NCI-H510A (cell line): ENCODE measurements around the gene ANKRD10.
"Not testable (repeated sequence)": the region's sequence is repeated elsewhere in the genome, so short reads cannot be mapped to it uniquely, and the experiment has no call there.

Source experiments
- DNase-seq: peaks from one replicate; lab custom pipeline; 2025; lab: John Stamatoyannopoulos, UW

The ANKRD10 gene

DNA sequence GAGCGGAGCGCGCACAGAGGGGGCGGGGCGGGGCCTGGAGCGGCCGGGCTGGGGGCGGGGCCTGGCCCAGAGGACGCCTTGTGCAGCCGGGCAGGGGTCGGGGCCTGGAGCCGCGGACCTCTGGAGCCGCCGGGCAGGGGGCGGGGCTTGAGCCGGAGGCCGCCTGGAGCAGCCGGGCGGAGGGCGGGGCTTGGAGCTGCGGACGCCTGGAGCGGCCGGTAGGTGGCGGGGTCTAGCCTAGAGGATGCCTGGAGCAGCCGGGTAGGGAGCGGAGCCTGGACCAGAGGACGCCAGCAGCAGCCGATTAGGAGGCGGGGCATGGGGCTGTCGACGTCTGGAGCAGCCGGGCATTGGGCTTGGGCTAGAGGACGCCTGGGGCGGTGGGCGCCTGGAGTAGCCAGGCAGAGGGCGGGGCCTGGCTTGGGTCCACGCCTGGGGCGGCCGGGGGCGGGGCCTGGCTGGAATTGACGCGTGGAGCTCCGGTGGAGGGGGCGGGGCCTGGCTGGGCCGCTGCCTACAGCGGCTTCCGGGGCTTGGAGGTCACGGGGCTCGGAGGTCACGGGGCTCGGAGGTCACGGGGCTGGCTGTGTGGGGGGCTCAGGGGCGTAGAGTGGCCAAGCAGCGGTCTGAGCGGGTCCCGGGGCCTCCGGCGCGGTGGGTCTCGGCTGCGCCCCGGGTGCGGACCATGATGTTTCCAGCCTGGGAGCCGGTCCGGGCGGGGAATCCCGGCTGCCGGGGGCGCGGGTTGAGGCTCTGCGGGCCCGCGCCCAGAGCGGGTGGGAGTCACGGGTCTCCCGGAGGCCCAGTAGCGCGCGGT lies at the start of gene ANKRD10:
Gene ANKRD10, minus strand, starts transcription at position 13 of the 817 bp plus-strand sequence. CDS start 135 bp downstream, outside the sequence.
- DNase-seq, result peak; percentile 97

DNA sequence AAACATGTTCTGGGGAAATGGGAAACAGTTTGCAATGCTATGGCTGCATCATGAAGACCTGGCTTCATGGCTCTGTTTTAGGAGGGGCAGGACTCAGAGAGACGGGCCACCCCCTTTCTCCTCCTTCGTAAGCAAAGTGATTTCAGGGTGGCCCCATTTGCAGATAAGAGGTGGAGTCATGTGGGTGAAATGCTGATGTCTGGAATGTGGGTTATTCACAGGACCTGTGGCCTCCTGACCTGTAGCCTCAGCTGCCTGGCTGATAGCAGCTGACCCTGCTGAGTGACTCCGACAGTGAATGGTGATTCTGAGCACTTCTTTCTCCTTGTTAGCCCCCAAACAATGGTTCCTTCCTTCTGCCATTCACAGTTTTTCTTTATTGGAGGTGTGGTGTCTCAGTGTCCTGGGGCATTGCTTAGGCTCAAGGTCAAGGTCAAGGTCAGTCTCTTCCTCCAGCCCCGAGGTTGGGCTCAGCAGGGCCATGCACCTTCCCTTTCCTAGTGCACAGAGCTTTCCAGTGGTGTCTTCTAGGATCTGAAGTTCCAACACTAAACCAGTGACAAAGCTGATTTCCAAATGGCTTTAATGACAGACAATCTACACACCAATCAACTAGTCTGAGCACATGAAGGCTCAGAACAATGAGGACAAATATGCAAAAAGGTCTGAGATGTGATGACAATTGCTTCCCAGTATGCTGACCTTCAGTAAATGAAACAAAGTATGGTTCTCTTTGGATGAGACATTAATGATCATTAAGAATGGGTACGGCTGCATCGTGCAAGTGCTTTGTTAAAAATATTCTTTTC lies 49.6 kb upstream of the ANKRD10 start:
- no peak for DNase-seq

DNA sequence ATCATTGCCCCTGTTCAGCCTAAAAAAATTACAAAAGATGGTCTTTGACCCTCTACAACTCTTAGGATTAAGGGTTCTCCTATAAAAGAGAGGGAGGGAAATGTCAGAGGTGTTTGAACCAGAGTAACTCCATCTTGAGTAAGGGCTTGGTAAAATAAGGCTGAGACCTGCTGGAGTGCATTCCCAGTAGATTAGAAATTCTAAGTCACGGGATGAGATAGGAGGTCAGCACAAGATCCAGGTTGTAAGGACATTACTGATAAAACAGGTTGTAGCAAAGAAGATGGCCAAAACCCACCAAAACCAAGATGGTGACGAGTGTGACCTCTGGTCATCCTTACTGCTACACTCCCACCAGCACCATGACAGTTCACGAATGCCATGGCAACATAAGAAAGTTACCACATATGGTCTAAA lies 48.7 kb upstream of the ANKRD10 start:
- DNase-seq, result no peak

GRCh38 chr13:110961959-110962358 lies 47.1 kb upstream of the ANKRD10 start:
- DNase-seq, result no peak

DNA sequence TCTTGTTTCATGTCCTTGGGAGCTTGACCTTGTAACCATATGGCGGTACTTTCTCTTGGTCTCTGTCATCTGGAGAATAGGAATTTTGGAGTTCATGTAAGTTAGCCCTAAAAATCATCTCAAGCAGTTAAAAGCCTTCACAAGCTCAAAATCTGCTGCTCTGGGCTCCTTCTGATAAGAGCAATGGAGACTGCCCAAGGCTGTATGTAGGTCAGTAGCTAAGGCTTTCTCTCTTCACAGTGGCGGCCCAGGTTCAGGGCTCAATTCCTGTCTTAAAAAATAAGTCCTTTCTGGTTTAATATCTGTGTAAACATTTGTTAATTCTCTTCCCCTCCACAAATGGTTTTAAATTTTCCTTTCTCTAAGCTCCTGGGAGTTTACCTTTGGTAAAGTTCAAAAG lies 45.3 kb upstream of the ANKRD10 start:
- DNase-seq, result no peak

GRCh38 chr13:110957931-110958330 lies 43.1 kb upstream of the ANKRD10 start:
- no peak for DNase-seq

DNA sequence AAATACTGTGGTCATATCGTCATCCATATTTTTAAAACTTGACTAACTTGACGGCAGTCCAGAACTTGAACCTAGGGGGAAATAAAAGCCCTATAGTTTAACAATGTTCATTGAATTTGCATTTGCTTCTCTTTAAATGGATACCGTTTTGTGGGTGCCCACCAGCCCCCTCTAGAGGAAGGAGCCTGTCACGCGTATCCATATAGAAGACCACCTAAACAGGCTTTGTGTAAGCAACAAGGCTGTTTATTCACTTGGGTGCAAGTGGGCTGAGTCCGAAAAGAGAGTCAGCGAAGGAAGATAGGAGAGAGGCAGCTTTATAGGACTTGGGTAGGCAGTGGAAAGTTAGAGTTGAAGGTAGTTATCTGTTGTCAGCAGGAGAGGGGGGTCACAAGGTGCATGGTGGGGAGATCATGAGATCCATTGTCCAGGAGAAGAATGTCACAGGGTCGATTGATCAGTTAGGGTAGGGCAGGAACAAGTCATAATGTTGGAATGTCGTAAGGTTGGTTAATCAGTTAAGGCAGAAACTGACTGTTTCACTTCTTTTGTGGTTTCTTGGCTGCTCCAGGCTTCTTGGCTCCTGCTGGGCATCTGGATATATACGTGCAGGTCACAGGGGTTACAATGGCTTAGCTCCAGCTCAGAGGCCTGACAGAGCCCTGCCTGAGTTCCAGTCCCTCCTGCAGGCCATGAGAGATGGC lies 42.5 kb upstream of the ANKRD10 start:
- no peak for DNase-seq

DNA sequence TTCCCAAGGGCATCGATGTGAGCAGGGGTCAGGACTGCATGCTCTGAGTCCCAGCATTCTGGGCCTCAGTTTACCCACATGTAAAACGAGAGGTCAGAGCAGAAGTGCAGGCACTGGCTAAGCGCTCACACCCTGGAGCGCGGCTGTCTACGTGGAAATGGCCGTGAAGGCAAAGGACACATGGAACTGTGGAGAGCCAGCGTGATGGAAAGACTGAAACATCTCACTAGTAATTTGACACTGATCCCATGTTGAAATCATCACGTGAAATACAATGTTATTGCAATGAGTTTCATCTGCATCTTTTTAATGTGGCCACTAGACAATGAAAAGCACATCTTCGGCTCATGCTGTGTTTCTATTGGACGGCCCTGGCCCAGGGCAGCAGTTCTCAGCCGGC lies 41.3 kb upstream of the ANKRD10 start:
- not testable (repeated sequence) for DNase-seq

GRCh38 chr13:110955608-110956007 lies 40.7 kb upstream of the ANKRD10 start:
- DNase-seq, result not testable (repeated sequence)

GRCh38 chr13:110955072-110955503 lies 40.2 kb upstream of the ANKRD10 start:
- not testable (repeated sequence) for DNase-seq

DNA sequence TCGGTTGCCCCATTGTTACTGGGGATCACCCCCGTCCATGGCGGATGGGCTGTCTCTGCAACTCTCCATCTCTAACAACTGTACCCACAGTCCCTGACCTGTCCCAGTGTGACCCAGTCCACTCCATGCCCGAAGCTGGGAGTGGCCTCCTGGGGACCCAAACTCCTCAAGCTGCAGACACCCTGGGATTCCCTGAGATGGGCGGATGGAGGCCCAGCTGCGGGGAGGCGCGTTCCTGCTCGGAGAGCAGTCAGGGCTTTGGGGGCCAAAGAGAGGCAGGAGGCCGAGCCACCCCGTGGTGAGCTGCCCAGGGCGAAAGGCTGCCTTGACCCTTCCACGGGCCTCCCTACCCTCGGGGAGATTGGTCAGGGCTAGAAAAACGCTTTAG lies 39.7 kb upstream of the ANKRD10 start:
- not testable (repeated sequence) for DNase-seq

DNA sequence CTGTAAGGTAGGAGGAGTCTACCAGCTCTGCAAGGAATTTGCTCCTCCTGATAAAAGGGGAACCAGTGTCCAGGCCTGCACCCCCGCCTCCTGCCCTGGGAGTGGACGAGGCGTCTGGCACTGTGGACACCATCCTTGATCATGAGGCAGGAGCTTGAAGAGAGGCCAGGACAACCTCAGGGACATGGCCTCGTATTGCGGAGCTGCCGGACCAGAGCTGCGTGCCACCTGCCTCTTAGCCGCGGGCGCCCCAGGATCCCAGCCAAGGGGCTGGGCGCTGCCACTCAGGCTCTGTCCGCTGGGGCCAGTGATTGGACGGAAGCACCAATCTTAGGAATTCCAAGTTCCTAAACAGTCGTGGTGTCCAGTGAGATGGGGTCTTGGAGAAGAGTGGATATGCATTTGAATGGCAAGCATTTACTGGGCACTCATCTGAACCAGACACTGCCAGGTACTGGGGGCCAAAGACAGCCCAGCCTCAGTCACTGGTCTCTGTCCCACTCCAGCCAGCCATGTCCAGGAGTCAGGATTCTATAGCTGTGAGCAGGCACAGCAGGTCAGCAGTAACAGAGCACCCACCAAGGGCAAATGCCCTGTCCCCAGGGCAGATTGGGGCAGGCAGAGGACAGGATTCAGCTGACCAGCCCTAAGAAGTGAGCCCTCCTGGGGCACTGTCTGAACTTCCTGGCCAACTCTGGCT lies 39.1 kb upstream of the ANKRD10 start:
- no peak for DNase-seq

GRCh38 chr13:110953416-110953815 lies 38.5 kb upstream of the ANKRD10 start:
- no peak for DNase-seq

DNA sequence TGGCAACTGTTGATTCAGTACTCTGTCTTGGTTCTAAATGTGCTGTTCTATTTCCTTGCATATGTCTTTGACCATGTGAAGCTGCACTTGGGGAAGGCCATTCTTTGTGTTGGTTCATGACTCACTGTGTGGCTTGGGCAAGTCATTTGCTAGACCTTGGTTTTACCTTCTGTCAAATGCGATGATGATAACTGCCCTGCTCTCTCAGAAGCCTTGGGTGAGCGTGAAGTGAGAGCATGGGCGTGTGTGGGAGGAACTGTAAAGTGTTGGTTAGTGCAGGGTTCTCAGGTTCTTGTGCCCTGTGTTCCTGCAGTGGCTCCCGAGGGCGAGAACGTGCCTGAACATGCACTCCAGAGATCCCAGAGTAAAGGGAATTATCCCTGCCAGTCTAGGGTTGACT lies 37.3 kb upstream of the ANKRD10 start:
- DNase-seq, result not testable (repeated sequence)

DNA sequence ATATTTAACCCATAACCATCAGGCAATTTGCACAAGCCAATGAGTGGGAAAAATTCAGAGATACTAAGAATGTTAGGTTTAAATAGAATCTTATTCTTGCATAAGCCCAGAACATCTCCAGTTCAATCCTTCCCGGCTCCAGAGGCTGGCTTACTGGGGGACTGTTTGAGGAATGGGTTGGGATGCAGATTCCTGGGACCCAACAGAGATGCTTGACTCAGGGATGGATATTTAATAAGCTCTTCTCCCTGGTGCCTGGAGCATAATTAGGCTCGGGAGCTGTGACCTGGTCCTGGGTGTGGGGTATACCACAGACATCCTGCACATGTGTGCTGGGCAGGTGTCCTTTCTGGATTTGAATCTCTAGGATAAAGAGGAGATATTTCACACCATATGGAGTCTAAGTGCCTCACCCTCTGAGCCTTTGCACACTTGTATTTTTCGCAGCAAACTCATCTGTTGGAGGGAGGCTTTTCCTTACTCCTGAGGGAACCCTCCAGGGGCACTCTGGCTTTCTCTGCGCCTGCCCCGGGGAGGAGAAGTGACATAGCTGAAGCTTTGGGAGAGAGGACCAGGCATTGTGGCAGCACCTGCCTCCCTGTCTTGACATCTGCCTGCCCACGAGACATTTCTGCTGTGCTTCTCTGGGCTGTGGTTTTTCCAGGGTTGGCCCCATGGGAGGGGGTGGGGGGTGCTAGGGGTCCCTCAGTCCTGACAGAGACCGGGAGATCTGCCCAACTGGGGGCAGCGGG lies 36.1 kb upstream of the ANKRD10 start:
- no peak for DNase-seq

DNA sequence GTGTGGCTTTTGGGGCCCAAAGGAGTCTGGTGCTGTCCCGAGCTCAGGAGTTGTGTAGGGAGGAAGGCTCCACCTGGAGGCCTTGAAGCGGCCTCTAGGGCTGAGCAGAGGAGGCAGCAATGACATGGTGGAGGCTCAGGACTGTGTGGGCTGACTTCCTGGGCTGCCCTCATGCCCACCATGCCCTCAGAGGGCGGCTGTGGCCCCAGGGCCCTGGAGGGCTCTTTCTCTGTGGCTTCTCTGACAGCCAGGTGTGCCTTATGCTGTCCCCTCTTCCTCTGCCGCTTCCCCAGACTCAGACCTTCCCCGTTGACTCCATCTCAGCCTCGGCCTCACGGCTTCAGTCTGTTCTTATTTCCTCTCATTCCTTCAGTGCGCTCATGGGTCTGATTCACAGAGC lies 35.5 kb upstream of the ANKRD10 start:
- no peak for DNase-seq

GRCh38 chr13:110949628-110950027 lies 34.8 kb upstream of the ANKRD10 start:
- no peak for DNase-seq

DNA sequence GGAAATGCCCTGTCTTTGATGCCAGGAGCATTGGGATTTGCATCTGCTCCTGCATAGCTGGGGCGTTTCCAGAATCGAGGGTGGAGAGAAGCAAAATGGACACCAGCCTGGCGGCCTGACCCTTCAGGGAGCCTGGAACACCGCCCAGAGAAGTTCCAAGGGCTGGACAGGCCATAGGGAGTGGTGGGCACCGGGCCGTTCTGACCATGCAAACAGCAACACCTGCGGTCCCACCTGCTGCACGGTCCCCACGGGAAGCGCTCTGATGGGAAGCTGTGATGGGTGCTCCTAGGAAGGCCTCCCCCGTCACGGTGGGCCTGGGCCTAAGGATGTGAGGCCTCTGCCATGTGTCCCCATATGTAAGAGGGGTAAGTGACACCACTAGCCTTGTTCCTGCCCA lies 34.2 kb upstream of the ANKRD10 start:
- no peak for DNase-seq

GRCh38 chr13:110947338-110947737 lies 32.5 kb upstream of the ANKRD10 start:
- DNase-seq, result not testable (repeated sequence)

GRCh38 chr13:110945928-110946570 lies 31.2 kb upstream of the ANKRD10 start:
- no peak for DNase-seq
